Measurements from ENCODE around the gene UPK1A. TPM values are rescaled to one million over a fixed set of nuclear protein-coding genes. Genes with fewer than 3 reads are reported as not detected.

UPK1A gene
- 10 to 100 TPM in 2 of 4 donors, 1 to 10 TPM in 2; 5.1 to 45.2 (median 16.5) TPM for total RNA-seq

GRCh38 chr19:35666251-35666913 is at the start of gene UPK1A:
Gene UPK1A (plus strand): TSS chr19:35666517. CDS start chr19:35666813, 296 bp downstream.
- 38 to 57% methylated on average over 10 to 14 of the region's 16 CpGs for WGBS, 2 donors
- H3K4me3 ChIP-seq (ENCODE audit: low read depth, poor library complexity, severe bottlenecking): no peak within 1 kb of the TSS
- no peak for DNase-seq (ENCODE audit: low spot score in 2 of 2)
- TF ChIP-seq CTCF (IDR thresholded peaks at IDR 0.05): no peak
- no peak for TF ChIP-seq POLR2A (IDR thresholded peaks at IDR 0.05)
- intact Hi-C loops (cut with DNase I; ENCODE audit: low total_unique reads): no loop called here

GRCh38 chr19:35618857-35619256 is 47.5 kb upstream of the UPK1A start:
- 83 to 92% methylated on average over 4 to 7 of the region's 7 CpGs for WGBS, 2 donors
- intact Hi-C loops (cut with DNase I; ENCODE audit: low total_unique reads): no loop called here
- no peak for DNase-seq (ENCODE audit: low spot score in 2 of 2)
- no peak overlapping the region for H3K4me3 ChIP-seq (ENCODE audit: low read depth, poor library complexity, severe bottlenecking)
- TF ChIP-seq POLR2A (IDR thresholded peaks at IDR 0.05) (no peak), CTCF (IDR thresholded peaks at IDR 0.05) (no peak)

GRCh38 chr19:35619290-35619923 is 46.9 kb upstream of the UPK1A start:
- WGBS, 2 donors: 88 to 92% methylated on average over 9 to 11 of the region's 12 CpGs
- DNase-seq (ENCODE audit: low spot score in 2 of 2): no peak
- TF ChIP-seq POLR2A (IDR thresholded peaks at IDR 0.05) (no peak), CTCF (IDR thresholded peaks at IDR 0.05) (no peak)
- intact Hi-C loops (cut with DNase I; ENCODE audit: low total_unique reads): no loop called here
- H3K4me3 ChIP-seq (ENCODE audit: low read depth, poor library complexity, severe bottlenecking): no peak overlapping the region

GRCh38 chr19:35620001-35620400 is 46.3 kb upstream of the UPK1A start:
- 89 to 94% methylated on average over 14 to 17 of the region's 17 CpGs for WGBS, 2 donors
- intact Hi-C loops (cut with DNase I; ENCODE audit: low total_unique reads): no loop called here

GRCh38 chr19:35621708-35622107 is 44.6 kb upstream of the UPK1A start:
- TF ChIP-seq CTCF (IDR thresholded peaks at IDR 0.05) (no peak), POLR2A (IDR thresholded peaks at IDR 0.05) (no peak)
- WGBS, 2 donors: 95 to 97% methylated on average over 9 of the region's 9 CpGs

More at GRCh38 chr19:35620001-35620400, 46.3 kb upstream of the UPK1A start:
- TF ChIP-seq CTCF (IDR thresholded peaks at IDR 0.05) (no peak), POLR2A (IDR thresholded peaks at IDR 0.05) (no peak)
- no peak overlapping the region for H3K4me3 ChIP-seq (ENCODE audit: low read depth, poor library complexity, severe bottlenecking)
- no peak for DNase-seq (ENCODE audit: low spot score in 2 of 2)

More at GRCh38 chr19:35621708-35622107, 44.6 kb upstream of the UPK1A start:
- no peak overlapping the region for H3K4me3 ChIP-seq (ENCODE audit: low read depth, poor library complexity, severe bottlenecking)
- intact Hi-C loops (cut with DNase I; ENCODE audit: low total_unique reads): no loop called here
- no peak for DNase-seq (ENCODE audit: low spot score in 2 of 2)
